Stimulated activated CD4-positive, alpha-beta T cell treated with anti-CD3 and anti-CD28 coated beads, Interleukin-1b, Interleukin-23, amount 100 ng/mL, for 24 hours (primary cell): ENCODE results near the gene WNT7A.

Source experiments
- DNase-seq, 4 experiments: peaks; one replicate each; pipeline ENCODE4 v3.0.0-alpha.2; 2020; ENCODE audit warnings: low read depth in 4 of 4, low spot score in 1 of 4

Gene WNT7A

DNA sequence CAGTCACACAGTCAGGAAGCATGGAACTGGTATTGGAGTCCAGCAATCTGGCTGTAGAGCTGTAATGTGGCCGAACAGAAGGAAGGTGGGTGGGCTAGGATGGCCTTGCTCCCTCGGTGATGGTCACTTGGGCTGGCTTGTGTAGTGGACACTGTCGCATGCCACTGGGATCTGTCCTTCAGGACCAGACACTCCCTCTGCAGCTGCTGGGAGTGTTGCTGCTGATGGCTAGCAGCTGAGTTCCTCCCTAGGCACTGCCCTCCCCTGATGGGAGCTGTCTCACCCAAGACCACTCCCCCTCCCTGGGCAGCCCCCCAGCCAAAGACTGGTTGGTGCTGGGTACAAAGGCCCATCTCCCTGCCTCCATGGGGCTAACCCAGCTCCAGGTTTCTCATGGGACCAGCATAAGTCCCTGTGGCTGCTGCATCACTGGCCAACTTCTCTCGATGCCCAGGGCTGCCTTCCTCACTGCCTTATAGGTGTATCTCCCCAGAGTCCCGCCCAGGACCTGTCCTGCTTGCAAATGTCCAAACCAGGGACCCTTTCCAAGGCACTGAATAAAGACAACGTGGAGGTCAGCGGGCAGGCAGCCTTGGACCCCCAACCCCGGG, 48.4 kb downstream of the WNT7A start:
- DNase-seq: no peak

DNA sequence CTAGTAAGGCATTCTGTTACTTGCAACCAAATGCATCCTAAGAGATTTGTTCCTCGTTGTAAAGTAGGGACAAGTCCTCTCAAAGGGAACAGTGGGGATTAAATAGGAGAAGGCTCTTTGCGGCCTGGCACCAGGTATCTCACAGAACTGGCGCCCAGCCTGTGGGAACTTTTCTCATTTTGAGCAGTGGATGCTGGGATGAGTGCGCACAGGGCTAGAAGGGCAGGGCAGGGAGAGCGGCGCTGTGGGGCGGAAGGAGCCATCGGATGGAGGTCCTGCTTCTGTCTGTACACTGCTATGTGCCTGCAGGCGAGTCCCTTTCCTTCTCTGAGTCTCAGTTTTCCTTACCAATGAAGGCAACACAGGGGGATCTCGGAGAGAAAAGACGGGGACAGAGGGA, 50.6 kb downstream of the WNT7A start:
- no peak for DNase-seq

DNA sequence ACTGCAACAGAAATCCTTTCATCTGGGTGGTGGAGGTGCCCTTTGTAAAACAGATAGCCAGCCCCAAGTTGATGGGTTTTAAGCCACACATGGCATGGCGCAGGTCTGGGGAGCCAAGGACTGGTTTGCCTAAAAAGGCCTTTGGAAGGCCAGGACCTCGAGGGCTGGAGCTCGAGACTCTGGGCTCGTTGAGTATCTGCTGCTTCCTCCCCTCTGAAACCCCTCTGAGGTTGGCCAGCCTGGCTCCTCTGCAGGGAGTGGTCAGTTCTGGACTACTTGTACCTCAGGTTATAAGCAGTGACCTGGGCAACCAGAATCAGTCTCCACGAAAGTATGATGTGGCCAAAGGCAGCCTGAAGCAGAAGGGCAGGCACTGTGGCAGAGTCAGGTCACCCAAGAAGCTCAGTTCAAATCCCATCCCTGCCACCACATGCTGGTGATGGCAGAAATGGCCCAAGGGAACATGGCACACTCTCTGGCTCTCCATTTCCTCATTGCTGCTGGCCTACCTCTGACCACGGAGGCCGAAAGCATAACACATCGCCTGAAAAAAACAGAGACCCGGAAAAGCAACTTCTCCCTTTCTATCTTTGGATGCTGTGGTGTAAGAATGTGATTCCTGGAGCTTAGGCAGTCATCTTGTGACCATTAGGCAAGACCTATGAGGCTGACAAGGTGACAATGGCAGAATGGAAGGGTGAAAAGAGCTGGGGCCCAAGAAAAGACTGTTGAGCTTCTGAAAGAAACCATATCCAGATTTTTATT, 51.2 kb downstream of the WNT7A start:
- no peak for DNase-seq

DNA sequence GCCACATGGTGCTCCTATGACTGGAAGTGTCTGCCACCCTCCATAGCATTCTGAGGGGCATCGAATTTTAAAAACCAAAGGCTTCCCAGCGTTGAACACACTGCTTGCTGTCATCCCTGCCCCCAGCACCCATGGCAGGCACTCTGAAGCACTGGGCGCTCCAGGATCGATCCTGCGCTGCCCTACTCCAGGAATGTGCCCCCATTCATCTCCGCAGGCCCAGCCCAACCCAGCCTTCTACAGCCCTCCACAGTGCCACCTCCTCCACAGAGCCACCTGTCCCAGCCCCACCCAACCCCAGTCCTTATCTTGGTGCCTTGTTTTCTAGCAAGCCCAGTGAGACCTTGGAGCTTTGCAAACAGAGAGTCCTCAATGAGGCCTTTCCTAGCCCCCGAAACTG, 52.2 kb downstream of the WNT7A start:
- no peak for DNase-seq

DNA sequence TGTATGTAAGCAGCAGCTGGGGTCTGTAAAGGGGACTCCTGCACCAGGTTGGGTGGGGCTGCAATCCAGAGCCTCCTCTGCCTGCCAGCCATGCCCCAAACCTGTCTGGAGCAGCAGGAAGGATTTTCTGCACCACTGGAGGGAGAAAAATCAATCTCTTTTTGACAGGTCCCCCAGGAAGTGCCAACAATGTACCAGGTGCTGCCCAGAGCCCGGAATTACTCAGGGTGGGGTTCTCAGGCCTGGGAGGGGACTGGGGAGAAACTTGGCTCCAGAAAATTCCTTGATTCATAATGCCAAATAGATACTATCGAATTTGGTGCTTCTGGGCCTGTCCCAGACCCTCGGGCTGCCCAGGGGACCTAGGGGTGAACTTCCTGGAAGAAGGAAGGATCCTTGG, 52.6 kb downstream of the WNT7A start:
- no peak for DNase-seq

DNA sequence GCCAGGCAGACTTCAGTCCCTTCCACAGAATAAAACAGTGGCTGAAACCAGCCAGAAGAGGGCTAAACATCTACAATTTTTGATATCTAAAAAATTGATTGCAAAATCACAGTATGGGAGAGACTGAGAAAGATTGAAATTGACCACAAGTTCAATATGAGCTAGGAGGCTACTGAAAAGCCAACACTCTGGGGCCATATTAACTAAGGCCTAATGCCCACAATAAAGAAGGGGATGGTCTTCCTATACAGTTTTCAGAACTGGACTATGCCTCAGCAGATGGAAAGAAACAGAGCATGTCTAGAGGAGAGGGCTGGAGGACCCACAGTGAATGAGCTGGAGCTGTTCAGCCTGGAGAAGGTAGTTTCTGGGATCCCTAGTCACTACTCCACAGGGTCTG, 53.2 kb downstream of the WNT7A start:
- no peak for DNase-seq

DNA sequence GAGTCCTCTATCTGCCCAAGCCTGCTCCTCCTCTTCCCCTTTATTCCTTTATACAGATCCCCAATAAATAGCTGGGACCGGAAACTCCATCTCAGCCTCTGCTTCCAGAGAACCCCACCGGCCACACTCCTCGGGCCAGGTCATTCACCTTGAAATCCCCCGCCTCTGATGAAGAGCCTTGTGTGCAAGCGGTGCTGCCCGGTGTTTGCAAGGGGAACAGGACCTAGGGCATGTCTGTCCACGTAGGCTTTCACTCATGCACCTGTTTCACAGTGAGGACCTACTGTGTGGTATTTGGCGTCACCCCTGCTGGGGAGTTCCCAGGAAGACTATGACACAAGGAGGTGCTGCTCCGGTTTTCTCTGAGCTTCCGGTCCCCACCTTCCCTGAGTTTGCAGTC, 54.0 kb downstream of the WNT7A start:
- no peak for DNase-seq

DNA sequence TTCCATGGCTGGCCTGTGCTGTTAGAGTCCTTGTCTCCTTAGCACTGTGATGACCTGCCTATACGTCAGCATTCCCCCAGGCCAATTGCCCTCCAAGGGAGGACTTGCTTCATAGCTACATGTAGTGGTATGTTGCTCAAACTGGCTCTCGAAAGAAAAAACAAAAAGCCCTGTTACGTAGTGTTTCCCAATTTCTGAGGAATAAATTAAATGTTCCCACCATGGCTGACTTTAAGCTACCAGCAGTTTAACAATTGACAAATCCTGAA, 54.6 kb downstream of the WNT7A start:
- no peak for DNase-seq

DNA sequence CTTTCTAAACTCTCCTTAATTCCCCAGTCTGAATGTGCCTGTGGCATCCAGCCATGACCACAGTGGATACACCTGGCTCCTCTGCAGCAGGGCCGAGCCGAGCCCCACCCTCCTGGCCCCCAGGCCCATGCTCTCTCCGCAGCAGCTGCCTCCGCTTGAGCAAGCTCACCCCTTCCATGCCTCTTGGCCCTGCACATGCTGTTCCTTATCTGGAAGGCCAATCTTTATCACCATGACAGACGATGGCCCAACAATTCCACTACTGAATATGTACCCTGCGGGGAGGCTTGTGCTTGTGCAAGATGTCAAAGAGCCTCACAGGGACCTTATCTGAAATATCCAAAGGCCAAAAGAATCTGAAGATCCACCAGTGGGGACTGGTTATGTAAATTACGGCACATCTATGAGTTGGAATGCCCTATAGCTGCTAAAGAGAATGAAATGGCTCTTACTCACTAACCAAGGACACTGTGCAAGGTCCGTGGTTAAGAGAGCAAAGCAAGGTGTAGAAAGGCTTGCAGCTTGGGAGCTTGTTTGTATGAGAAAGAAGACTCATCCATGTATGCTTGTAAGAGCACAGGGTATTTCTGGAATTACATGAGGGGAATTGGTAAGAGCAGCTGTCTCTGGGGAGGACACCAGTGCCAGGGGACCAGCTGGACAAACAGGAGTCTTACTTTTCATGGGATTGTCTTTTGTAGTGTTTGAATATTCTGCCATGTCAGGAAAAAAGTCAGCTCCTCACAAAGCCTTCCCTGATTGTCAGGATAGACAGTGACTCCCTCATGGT, 55.2 kb downstream of the WNT7A start:
- DNase-seq: no peak

DNA sequence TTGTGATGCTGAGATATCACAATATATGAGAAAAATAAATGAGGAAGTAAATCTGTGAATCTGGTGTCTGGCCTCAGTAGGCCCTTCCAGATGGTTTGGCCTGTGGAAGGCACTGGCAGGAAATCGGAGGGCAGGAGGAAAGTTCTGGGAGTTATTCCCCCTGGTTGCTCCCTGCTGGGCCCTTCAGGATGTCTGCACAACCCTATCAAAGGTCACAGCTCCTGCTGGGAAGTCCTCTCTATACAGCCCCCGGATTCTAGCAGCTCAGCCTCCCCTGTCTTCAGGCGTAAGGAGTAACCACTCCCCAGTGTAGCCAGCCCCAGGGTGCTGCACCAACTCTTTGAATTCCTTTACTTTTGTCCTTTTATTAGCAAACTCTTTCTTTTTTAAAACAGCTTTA, 56.2 kb downstream of the WNT7A start:
- DNase-seq: no peak

DNA sequence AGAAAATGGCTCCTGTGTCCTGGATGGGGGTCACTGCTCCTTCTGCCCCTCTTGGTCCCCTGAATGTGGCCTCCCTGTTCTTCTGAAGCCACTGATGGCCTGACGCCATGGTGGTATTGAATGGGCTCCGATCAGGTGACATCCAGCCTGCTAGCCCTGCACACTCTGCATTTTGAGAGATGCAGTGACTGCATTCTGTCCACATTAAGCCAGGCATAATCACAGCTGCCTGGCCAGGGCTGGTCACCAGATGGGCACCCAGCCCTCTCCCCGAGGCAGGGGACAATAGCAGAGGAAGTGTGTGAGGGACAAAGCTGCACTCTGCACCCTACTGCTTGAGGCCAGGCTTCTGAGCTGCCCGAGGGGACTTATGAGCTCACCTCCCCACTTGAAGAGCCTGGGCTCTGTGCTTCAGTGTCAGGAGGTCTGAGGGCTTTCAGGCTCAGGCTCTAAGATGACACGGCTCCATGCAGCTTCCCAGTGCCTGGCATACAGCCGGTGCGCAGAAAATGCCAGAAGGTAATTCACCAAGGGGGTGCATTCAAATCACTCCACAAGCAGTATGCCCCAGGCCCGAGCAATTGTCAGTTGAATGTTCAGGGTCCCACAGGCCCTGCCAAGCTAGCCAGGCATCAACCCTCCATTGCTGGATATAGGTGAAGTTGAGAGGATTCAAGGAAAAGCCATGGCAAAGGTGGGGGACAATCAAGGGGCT, 56.8 kb downstream of the WNT7A start:
- no peak for DNase-seq

DNA sequence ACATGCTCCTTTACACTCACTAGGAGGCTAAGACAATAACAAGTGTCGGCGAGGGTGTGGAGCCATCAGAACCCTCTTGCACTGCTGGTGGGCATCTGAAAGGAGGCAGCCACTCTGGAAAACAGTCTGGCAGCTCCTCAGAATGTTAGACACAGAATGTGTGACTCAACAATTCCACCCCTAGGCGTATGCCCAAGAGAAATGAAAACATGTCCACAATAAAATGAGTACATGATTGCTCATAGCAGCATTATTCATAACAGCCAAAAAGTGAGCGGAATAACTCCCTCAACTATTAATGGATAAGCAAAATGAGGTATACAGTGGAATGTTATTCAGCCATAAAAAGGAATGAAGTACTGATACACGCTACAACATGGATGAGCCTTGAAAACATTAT, 57.8 kb downstream of the WNT7A start:
- DNase-seq: no peak

DNA sequence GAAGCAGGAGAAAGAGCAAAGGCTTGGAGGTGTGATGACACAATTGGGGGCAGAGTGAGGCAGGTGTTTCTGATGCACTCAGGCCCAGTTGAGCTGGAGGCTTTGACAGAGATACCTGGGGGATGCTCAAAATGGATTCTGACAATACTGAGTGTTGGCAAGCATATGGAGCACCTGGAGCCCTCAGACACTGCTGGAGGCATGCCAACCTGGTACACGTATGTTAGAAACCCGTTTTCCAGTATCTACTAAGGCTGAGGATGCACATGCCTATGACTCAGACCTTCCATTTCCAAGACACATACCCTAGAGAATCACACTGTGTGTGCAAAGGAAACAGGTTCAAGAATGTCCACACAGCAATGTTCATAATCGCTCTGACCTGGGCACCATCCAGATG, 58.7 kb downstream of the WNT7A start:
- no peak for DNase-seq

DNA sequence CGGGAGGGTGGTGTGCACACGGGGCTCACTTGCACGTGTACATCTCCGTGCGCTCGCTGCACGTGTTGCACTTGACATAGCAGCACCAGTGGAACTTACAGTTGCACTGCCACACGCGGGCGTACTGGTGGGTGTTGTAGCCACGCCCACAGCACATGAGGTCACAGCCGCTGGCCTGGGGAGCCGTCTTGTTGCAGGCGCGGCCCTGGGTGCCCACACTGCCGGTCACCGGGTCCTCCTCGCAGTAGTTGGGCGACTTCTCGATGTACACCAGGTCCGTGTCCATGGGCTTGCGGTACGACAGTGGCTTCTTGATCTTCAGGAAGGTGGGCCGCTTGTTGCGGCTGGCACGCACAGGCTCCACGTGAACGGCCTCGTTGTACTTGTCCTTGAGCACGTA, 61.0 kb downstream of the WNT7A start:
- no peak for DNase-seq

DNA sequence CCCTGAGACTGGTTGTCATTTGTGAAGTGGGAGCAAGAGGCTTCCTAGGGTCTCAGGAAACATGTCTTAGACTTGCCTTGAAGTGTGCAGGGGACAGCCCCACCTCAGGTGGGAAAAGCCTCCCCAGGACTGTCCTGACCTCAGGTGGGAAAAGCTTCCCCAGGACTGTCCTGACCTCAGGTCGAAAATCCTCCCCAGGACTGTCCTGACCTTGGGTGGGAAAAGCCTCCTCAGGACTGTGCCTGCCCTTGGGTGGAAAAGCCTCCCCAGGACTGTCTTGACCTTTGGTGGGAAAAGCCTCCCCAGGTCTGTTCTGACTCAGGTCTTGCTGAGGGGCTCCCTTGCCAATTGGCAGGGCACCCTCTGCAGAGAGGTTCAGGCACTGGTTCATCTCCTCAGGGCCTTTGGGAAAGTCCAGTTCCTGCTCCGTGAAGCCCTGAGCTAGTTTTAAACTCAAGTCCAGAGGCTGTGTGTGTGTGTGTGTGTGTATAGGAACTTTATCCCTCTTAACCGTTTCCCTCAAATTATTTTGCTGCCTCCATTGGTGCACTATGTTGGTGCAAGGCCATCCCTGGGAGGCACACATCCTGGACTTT, 64.7 kb downstream of the WNT7A start:
- no peak for DNase-seq

DNA sequence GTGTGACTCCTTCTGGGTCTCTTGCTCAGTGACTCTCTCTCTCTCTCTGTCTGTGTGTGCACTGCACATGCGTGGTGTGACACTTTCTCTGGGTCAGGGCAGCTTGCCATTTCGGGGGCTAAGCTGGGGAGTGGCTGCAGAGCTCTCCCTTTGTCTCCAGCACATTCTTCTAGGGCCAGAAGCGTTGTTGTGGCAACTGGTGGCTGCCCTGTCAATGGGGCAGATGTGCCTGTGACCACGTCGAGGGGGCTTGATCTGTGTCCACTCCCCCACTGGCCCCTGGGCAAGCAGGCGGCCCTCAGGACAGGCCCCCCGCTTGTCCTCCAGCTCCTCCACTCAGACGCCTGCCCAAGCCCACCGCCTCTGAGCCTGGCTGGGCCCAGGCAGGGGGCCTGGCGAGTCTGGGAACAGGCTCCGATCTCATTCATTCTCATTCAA, 67.8 kb downstream of the WNT7A start:
- DNase-seq: no peak

DNA sequence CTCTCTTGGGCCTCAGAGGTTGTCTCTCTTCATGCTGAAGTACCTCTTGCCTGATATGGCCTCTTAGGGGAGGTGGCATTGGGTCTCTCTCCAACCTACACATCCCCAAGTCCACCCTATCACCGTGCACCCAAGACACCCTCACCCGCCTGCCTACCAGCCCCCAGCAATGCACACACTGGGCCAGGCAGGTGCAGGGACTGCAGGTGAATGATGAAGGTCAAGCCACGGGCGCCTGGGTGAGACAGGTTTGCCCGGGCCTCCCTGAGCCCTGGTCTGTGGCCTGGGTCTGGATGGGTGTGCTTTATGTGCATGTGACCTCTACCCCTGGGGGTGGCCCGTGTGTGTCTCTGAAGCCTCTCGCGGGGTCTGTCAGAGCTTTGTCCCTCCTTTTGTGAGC, 68.3 kb downstream of the WNT7A start:
- no peak for DNase-seq

DNA sequence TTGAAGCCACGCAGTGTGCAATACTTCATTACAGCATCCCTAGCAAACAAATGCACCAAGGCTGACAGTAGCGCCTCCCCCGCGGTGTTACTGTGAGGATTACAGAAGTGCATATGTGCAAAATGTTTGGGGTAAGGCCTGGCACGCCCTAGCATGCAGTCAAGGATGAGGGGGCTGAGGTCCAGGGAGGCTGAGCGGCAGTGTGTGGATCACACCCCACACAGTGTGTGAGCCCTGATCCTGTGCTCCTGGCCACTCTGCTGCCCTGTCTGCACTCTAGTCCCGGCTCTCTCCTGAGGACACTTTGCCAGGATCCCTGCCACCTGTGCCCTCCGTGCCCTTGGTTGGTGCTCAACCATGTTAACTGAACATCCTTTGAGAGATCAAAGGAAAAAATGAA, 71.3 kb downstream of the WNT7A start:
- no peak for DNase-seq

DNA sequence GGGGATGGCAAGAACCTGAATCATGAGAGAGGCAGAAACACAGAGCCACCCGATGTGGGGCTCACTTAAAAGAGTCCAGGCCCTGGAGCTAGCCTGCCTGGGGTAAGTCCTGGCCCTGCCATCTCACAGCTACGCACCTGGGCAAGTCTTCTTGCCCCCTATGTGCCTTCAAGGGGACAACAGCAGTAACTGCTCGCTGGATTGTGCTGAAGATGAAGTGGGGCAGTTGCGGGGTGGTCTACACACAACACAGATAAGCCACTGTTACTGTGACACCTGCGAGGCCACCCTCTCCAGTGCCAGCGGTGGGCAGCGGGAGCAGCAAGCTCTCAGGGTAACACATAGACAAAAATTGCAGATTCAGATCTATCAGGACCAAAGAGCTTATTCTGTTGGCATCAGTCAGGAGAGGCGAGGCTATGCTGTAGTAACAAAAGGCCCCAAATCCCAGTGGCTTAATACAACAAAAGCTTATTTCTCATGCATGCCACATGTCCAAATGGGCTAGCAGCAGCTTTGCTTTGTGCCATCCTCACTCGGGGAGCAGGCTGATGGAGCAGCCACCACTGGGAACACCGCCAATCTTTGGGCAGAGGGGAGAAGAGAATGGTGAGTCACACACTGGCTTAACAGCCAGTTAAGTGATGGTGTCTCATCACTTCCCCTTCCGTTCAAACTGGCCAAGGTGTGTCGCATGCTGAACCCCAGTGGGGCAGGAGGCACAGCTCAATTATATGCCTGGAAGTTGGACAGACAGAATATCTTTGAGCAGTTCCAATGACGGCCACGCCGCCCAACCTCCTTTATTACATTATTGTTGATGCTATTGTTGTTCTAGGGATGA, 78.3 kb downstream of the WNT7A start:
- DNase-seq: no peak

DNA sequence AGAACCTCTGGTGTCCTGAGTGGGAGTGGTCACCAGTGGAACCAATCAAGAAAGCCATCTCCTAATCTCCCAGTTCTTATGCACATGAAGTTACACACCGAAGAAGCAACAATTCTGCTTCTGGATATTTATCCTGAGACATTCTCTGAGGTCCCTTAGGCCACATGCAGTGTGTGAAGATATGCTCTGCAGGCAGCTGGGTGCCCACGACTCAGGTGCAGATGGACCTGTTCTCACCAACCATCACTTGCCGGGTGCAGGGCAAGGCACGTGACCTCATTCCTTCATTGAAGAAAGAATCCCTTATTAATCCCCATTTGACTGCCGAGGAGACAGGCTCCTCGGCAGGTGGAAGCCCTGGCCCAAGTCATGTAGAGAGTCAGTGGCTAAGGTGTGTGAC, 79.8 kb downstream of the WNT7A start:
- no peak for DNase-seq

DNA sequence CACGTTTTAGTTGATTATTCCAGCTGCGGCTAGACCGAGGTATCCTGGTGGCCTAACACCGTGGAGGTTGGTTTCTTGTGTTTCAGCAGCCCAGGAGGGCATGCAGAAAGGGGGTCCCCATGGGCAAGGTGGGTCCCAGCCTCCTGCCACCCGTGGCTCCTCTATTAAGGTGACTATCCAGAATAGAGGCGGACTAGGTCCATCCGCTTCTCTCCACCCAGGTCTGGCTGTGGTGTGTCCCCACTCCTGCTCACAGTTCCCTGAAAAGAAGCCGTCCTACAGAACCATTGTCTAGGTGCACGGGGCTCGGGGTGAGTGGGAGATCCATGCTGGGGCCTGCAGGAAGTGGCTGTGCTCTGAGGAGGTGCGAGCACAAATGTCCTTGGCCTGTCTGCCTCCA, 81.5 kb downstream of the WNT7A start:
- no peak for DNase-seq
